K562 (cell line): Measurements from ENCODE around the gene NLRP6. TPM values are rescaled to one million over a fixed set of nuclear protein-coding genes. Genes with fewer than 3 reads are reported as not detected.

ENCODE experiments used
- ATAC-seq: fragments of 200-7000 bp; cut with Tn5 transposase; 3 replicates; pipeline ENCODE4 v1.9.1; 2020; ENCODE audit warnings: moderate library complexity
- BruUV-seq: library from RNA; stranded (reverse); fragments of 400-500 nt; replicated peaks from 2 replicates; lab custom pipeline; 2021; lab: Mats Ljungman, UMichigan
- CTCF ChIA-PET: fragments of 300-600 bp; formaldehyde crosslinking; extraction: SDS; loops from one replicate; lab custom pipeline; 2021; ENCODE audit warnings: low intra/inter-chr PET ratio; lab: Yijun Ruan, JAX
- POLR2A ChIA-PET: fragments of 300-600, 350-650 bp; sonication (Branson Sonifier 250); formaldehyde crosslinking; extraction: SDS; loops from one replicate; lab custom pipeline; 2021; ENCODE audit warnings: antibody characterized with exemption, inconsistent platforms; lab: Yijun Ruan, JAX
- DNase-seq, 4 experiments: peaks; one replicate each; pipeline versions ENCODE4 v3.0.0 to v3.0.0-alpha.2; 2011 to 2018; ENCODE audit warnings: low spot score in 3 of 4, mixed read lengths in 3 of 4; ENCODE audit errors: extremely low read depth in 1 of 4
- FAIRE-seq: peaks from 2 replicates; lab custom pipeline; 2011; peaks lifted over from hg19 to GRCh38; lab: Jason Lieb, UNC
- H2AFZ ChIP-seq: 2 replicates; pipeline ENCODE4 v1.6.0; 2011; ENCODE audit warnings: low read depth, low read length, control low read depth, inconsistent platforms
- H3K27ac ChIP-seq: fragments of 200-600 bp; 3 replicates; pipeline ENCODE4 v1.8.0; 2011; ENCODE audit warnings: low read depth, mild to moderate bottlenecking, control low read depth, inconsistent platforms, low read length, moderate library complexity, mixed read lengths; ENCODE audit errors: extremely low read depth
- H3K27me3 ChIP-seq, 2 experiments: fragments of 300-600 bp in 1 of 2; 2 replicates in 1 of 2; 3 replicates in 1 of 2; pipeline versions ENCODE4 v1.6.0 to v1.8.0; 2011; ENCODE audit warnings: inconsistent platforms in 2 of 2, low read length in 2 of 2, mild to moderate bottlenecking in 1 of 2, mixed read lengths in 1 of 2, moderate library complexity in 1 of 2; ENCODE audit not compliant: control insufficient read depth in 2 of 2, insufficient read depth in 2 of 2
- H3K36me3 ChIP-seq: fragments of 300-600 bp; 3 replicates; pipeline ENCODE4 v1.8.0; 2011; ENCODE audit warnings: mild to moderate bottlenecking, low read length, inconsistent platforms; ENCODE audit not compliant: control insufficient read depth, insufficient read depth
- H3K4me1 ChIP-seq, 2 experiments: fragments of 200-600 bp in 1 of 2; replicated peaks in 1 of 2; 2 replicates in 1 of 2; 3 replicates in 1 of 2; pipeline versions ENCODE4 v1.5.1 to v1.8.0; 2011; ENCODE audit warnings: inconsistent platforms in 2 of 2, low read length in 2 of 2, mild to moderate bottlenecking in 1 of 2, mixed read lengths in 1 of 2, moderate library complexity in 1 of 2; ENCODE audit not compliant: control insufficient read depth in 2 of 2, insufficient read depth in 2 of 2
- H3K4me2 ChIP-seq: 2 replicates; pipeline ENCODE4 v1.6.1; 2011; ENCODE audit warnings: low read length, control low read depth, inconsistent platforms, mixed read lengths; ENCODE audit not compliant: insufficient read depth
- H3K4me3 ChIP-seq: fragments of 200-600 bp; sonication (generic), shearing (Covaris generic); 2 replicates; pipeline ENCODE4 v1.5.1; 2016; ENCODE audit warnings: control low read depth, inconsistent platforms
- H3K79me2 ChIP-seq: fragments of 200-600 bp; 3 replicates; pipeline ENCODE4 v1.8.0; 2011; ENCODE audit warnings: low read length, inconsistent platforms; ENCODE audit not compliant: control insufficient read depth, insufficient read depth
- H3K9ac ChIP-seq, 2 experiments: 2 replicates each; pipeline versions ENCODE4 v1.6.0 to v1.6.1; 2011; ENCODE audit warnings: low read depth in 2 of 2, low read length in 2 of 2, control low read depth in 1 of 2, inconsistent platforms in 1 of 2, mild to moderate bottlenecking in 1 of 2, mixed read lengths in 1 of 2; ENCODE audit not compliant: insufficient read depth in 1 of 2
- H3K9me1 ChIP-seq: one replicate; pipeline ENCODE4 v1.6.0; 2011; ENCODE audit warnings: inconsistent platforms, mild to moderate bottlenecking, low read length, moderate library complexity; ENCODE audit not compliant: control insufficient read depth, insufficient read depth
- H3K9me3 ChIP-seq: replicated peaks from 2 replicates; pipeline ENCODE4 v1.5.1; 2011; ENCODE audit warnings: low read depth, low read length, inconsistent platforms; ENCODE audit not compliant: control insufficient read depth, insufficient read depth
- H4K20me1 ChIP-seq: replicated peaks from 2 replicates; pipeline ENCODE4 v1.6.1; 2011; ENCODE audit warnings: low read length, inconsistent platforms, mixed read lengths; ENCODE audit not compliant: control insufficient read depth, insufficient read depth
- HLTF ChIP-seq: fragments of 450-650 bp; IDR thresholded peaks from 2 replicates; pipeline ENCODE4 v1.6.1; 2016
- STAT5A ChIP-seq: IDR thresholded peaks from 2 replicates; pipeline ENCODE4 v1.6.1; 2012; ENCODE audit warnings: low read length, inconsistent platforms, borderline replicate concordance
- WGBS: fragments of 100-300 bp; shearing (Covaris generic); methylation state at CpG from one replicate; pipeline ENCODE4 v1.1.6; 2016; ENCODE audit warnings: low coverage, mixed read lengths; ENCODE audit not compliant: insufficient coverage; ENCODE audit errors: missing lambda C conversion rate; 5-methylcytosine and 5-hydroxymethylcytosine counted together
- in situ Hi-C: fragments of 300-500 bp; cut with MboI; formaldehyde crosslinking; loops from 4 replicates; pipeline ENCODE4 v1.15.0; 2018; ENCODE audit warnings: inconsistent platforms, mixed read lengths
- intact Hi-C: fragments of 100-400 bp; cut with micrococcal nuclease; formaldehyde crosslinking; loops from 2 replicates; pipeline ENCODE4 v1.14.2; 2022
- polyA plus RNA-seq, 8 experiments: library from polyadenylated mRNA; depleted of rRNA in 4 of 8; stranded (reverse) in 5 of 8; unstranded in 3 of 8; fragments of >200 nt; fragmentation: Nextera tagmentation in 2 of 8; fragmentation: Illumina TruSeq in 1 of 8; extraction: Ambion mirVana in 2 of 8; extraction: Trizol in 1 of 8; gene quantifications; 2 replicates each; pipeline versions ENCODE4 v1.2.1 to v1.2.3, GENCODE V29; 2011 to 2014; ENCODE audit warnings: inconsistent platforms in 1 of 8, missing spikeins in 1 of 8
- total RNA-seq, 7 experiments: library from RNA; depleted of rRNA in 6 of 7; stranded (reverse); fragments of >200 nt in 6 of 7; fragmentation: Illumina TruSeq in 2 of 7; extraction: Trizol in 2 of 7; gene quantifications; 2 replicates each; pipeline versions ENCODE4 v1.2.1 to v1.2.3, GENCODE V29; 2011 to 2021; ENCODE audit warnings: low replicate concordance in 1 of 7

The NLRP6 gene
- total and polyA plus RNA-seq, 9 of the 15 experiments (the other 6 are each of a cell fraction or from before 2014, with no cell fraction given) = 0.03 to 0.18 (median 0.15) TPM; not detected in 5

- ATAC-seq (no peak), DNase-seq (no peak), FAIRE-seq (no peak)
- 76% methylated on average over 23 of the region's 23 CpGs for WGBS
- ChIA-PET POLR2A (interaction anchor here (0.6 to 1.4 kb wide), 5 partner anchors 11 to 77 kb away, joined by 3 to 5 read pairs (median 3); partner anchors contain the start of genes BET1L and RIC8A), CTCF (no interaction called here)
- H3K36me3 ChIP-seq = peaks cover 3% of the 10 kb centered on the region; the same call in 1 of the 3 replicates
- H3K4me1 ChIP-seq = peaks cover 13 to 71% of the 10 kb centered on the region in 2 experiments; a peak in 4 of 5 replicates
- H3K9me3 ChIP-seq = no peaks in the 10 kb centered on the region; the same call in 1 of the 2 replicates
- no peak overlapping the region for H2AFZ ChIP-seq
- H3K27me3 ChIP-seq = no peaks in the 10 kb centered on the region
- in situ Hi-C loops = no loop called here
- no peak overlapping the region for H3K27ac ChIP-seq
- H4K20me1 ChIP-seq = no peaks in the 10 kb centered on the region
- H3K4me3 ChIP-seq = no peak overlapping the region
- H3K9me1 ChIP-seq = no peaks in the 10 kb centered on the region
- TF ChIP-seq STAT5A = no peak
- TF ChIP-seq HLTF = no peak
- no peak overlapping the region for H3K9ac ChIP-seq
- no peak overlapping the region for H3K4me2 ChIP-seq
- BruUV-seq = no TSS peak
- peaks cover 16% of the 10 kb centered on the region for H3K79me2 ChIP-seq
- intact Hi-C loops = no loop called here
Observed at GRCh38 chr11:283405-284104, 5.3 kb downstream of the NLRP6 start.
